Activated CD4-positive, alpha-beta T cell treated with anti-CD3 and anti-CD28 coated beads, Interleukin-2, amount 10 ng/mL, durations not matched to agents 24 days and 14 days (primary cell): ENCODE data around the gene SEMA3F. TPM values are rescaled to one million over a fixed set of nuclear protein-coding genes. Genes with fewer than 3 reads are reported as not detected.
A peak's percentile ranks its signal among the peaks of the same experiment; 100 is the strongest.
"Not testable (repeated sequence)": the region's sequence is repeated elsewhere in the genome, so short reads cannot be mapped to it uniquely, and the experiment has no call there.

Source experiments
- DNase-seq: peaks from one replicate; pipeline ENCODE4 v3.0.0; 2022
- H3K27ac Mint-ChIP-seq: one replicate; pipeline ENCODE4 v1.8.0; 2022; ENCODE audit warnings: mild to moderate bottlenecking, mixed read lengths
- H3K27me3 Mint-ChIP-seq: one replicate; pipeline ENCODE4 v1.8.0; 2022; ENCODE audit warnings: mixed read lengths
- H3K36me3 Mint-ChIP-seq: one replicate; pipeline ENCODE4 v1.8.0; 2022; ENCODE audit warnings: low read depth, mild to moderate bottlenecking, mixed read lengths
- H3K4me1 Mint-ChIP-seq: one replicate; pipeline ENCODE4 v1.8.0; 2021; ENCODE audit warnings: mixed read lengths
- H3K4me3 Mint-ChIP-seq: one replicate; pipeline ENCODE4 v1.8.0; 2022; ENCODE audit warnings: mild to moderate bottlenecking, moderate library complexity, mixed read lengths
- H3K9me3 Mint-ChIP-seq: one replicate; pipeline ENCODE4 v1.8.0; 2021; ENCODE audit warnings: mixed read lengths
- intact Hi-C: fragments of 100-400 bp; cut with micrococcal nuclease; formaldehyde crosslinking; loops from one replicate; pipeline ENCODE4 v1.15.1; 2023
- total RNA-seq: library from RNA; stranded (reverse); gene quantifications from 2 replicates; pipeline ENCODE4 v1.2.3, GENCODE V29; 2022

SEMA3F gene
- total RNA-seq, 1 donor from 2014 or later, result 0.14 TPM

GRCh38 chr3:50205413-50206276 is 50.5 kb downstream of the SEMA3F start:
- H3K27me3 Mint-ChIP-seq, result peaks cover 42% of the 10 kb centered on the region
- DNase-seq, result peak; percentile 77
- no peak overlapping the region for H3K4me3 Mint-ChIP-seq
- H3K9me3 Mint-ChIP-seq, result no peaks in the 10 kb centered on the region
- no peaks in the 10 kb centered on the region for H3K36me3 Mint-ChIP-seq
- intact Hi-C loops, result no loop called here
- H3K27ac Mint-ChIP-seq, result no peak overlapping the region
- H3K4me1 Mint-ChIP-seq, result no peaks in the 10 kb centered on the region

GRCh38 chr3:50207359-50208042 is 52.4 kb downstream of the SEMA3F start:
- Mint-ChIP-seq H3K9me3 (no peaks in the 10 kb centered on the region), H3K27me3 (peaks cover 40% of the 10 kb centered on the region), H3K4me1 (peaks cover 4% of the 10 kb centered on the region), H3K4me3 (no peak overlapping the region), H3K27ac (no peak overlapping the region), H3K36me3 (no peaks in the 10 kb centered on the region)
- intact Hi-C loops, result no loop called here
- no peak for DNase-seq

- peaks cover 4% of the 10 kb centered on the region for H3K4me1 Mint-ChIP-seq
- no peaks in the 10 kb centered on the region for H3K36me3 Mint-ChIP-seq
- peaks cover 30% of the 10 kb centered on the region for H3K27me3 Mint-ChIP-seq
- DNase-seq, result no peak
- H3K27ac Mint-ChIP-seq, result no peak overlapping the region
- no peak overlapping the region for H3K4me3 Mint-ChIP-seq
- H3K9me3 Mint-ChIP-seq, result no peaks in the 10 kb centered on the region
- intact Hi-C loops, result no loop called here
These were observed 53.7 kb downstream of the SEMA3F start for GRCh38 chr3:50208677-50209344.

- Mint-ChIP-seq H3K4me1 (peaks cover 4% of the 10 kb centered on the region), H3K9me3 (no peaks in the 10 kb centered on the region), H3K36me3 (no peaks in the 10 kb centered on the region), H3K27me3 (peaks cover 21% of the 10 kb centered on the region), H3K4me3 (no peak overlapping the region), H3K27ac (no peak overlapping the region)
- no peak for DNase-seq
- intact Hi-C loops, result no loop called here
These were observed 55.0 kb downstream of the SEMA3F start for GRCh38 chr3:50210176-50210509.

- no peaks in the 10 kb centered on the region for H3K9me3 Mint-ChIP-seq
- H3K27ac Mint-ChIP-seq, result no peak overlapping the region
- H3K27me3 Mint-ChIP-seq, result peaks cover 19% of the 10 kb centered on the region
- intact Hi-C loops, result no loop called here
- H3K4me3 Mint-ChIP-seq, result no peak overlapping the region
- H3K36me3 Mint-ChIP-seq, result no peaks in the 10 kb centered on the region
- peaks cover 4% of the 10 kb centered on the region for H3K4me1 Mint-ChIP-seq
- DNase-seq, result no peak
These were observed 55.6 kb downstream of the SEMA3F start for GRCh38 chr3:50210510-50211367.

- H3K9me3 Mint-ChIP-seq, H3K36me3 Mint-ChIP-seq, H3K27ac Mint-ChIP-seq, H3K4me3 Mint-ChIP-seq, intact Hi-C loops, H3K4me1 Mint-ChIP-seq, DNase-seq: not testable (repeated sequence)
- peaks cover 16% of the 10 kb centered on the region for H3K27me3 Mint-ChIP-seq
These were observed 56.2 kb downstream of the SEMA3F start for GRCh38 chr3:50211368-50211717.

GRCh38 chr3:50211930-50212329 is 56.8 kb downstream of the SEMA3F start:
- no peaks in the 10 kb centered on the region for H3K36me3 Mint-ChIP-seq
- H3K4me3 Mint-ChIP-seq, result no peak overlapping the region
- DNase-seq, result no peak
- peaks cover 10% of the 10 kb centered on the region for H3K27me3 Mint-ChIP-seq
- no peak overlapping the region for H3K27ac Mint-ChIP-seq
- H3K9me3 Mint-ChIP-seq, result no peaks in the 10 kb centered on the region
- intact Hi-C loops, result no loop called here
- H3K4me1 Mint-ChIP-seq, result peaks cover 4% of the 10 kb centered on the region

GRCh38 chr3:50212502-50212901 is 57.4 kb downstream of the SEMA3F start:
- Mint-ChIP-seq H3K4me1 (peaks cover 4% of the 10 kb centered on the region), H3K27me3 (peaks cover 8% of the 10 kb centered on the region), H3K9me3 (no peaks in the 10 kb centered on the region), H3K27ac (no peak overlapping the region), H3K4me3 (no peak overlapping the region), H3K36me3 (no peaks in the 10 kb centered on the region)
- no peak for DNase-seq
- intact Hi-C loops, result no loop called here

- H3K27me3 Mint-ChIP-seq, result peaks cover 5% of the 10 kb centered on the region
- H3K9me3 Mint-ChIP-seq, result no peaks in the 10 kb centered on the region
- no peak for DNase-seq
- intact Hi-C loops, result no loop called here
- peaks cover 4% of the 10 kb centered on the region for H3K4me1 Mint-ChIP-seq
- H3K36me3 Mint-ChIP-seq, result no peaks in the 10 kb centered on the region
- no peak overlapping the region for H3K27ac Mint-ChIP-seq
- no peak overlapping the region for H3K4me3 Mint-ChIP-seq
These were observed 57.8 kb downstream of the SEMA3F start for GRCh38 chr3:50212971-50213370.

- H3K36me3 Mint-ChIP-seq, result no peaks in the 10 kb centered on the region
- no peak overlapping the region for H3K27ac Mint-ChIP-seq
- peaks cover 5% of the 10 kb centered on the region for H3K27me3 Mint-ChIP-seq
- H3K9me3 Mint-ChIP-seq, result no peaks in the 10 kb centered on the region
- no peak for DNase-seq
- no peak overlapping the region for H3K4me3 Mint-ChIP-seq
- intact Hi-C loops, result no loop called here
- peaks cover 4% of the 10 kb centered on the region for H3K4me1 Mint-ChIP-seq
These were observed 58.2 kb downstream of the SEMA3F start for GRCh38 chr3:50213373-50213772.

- H3K4me3 Mint-ChIP-seq, result no peak overlapping the region
- no peaks in the 10 kb centered on the region for H3K27me3 Mint-ChIP-seq
- no peak overlapping the region for H3K27ac Mint-ChIP-seq
- peaks cover 4% of the 10 kb centered on the region for H3K4me1 Mint-ChIP-seq
- no peaks in the 10 kb centered on the region for H3K9me3 Mint-ChIP-seq
- intact Hi-C loops, result no loop called here
- no peaks in the 10 kb centered on the region for H3K36me3 Mint-ChIP-seq
- DNase-seq, result no peak
These were observed 59.7 kb downstream of the SEMA3F start for GRCh38 chr3:50214824-50215223.

- no peaks in the 10 kb centered on the region for H3K9me3 Mint-ChIP-seq
- no peak overlapping the region for H3K27ac Mint-ChIP-seq
These were observed 60.4 kb downstream of the SEMA3F start for GRCh38 chr3:50215529-50215928.

GRCh38 chr3:50217681-50218080 is 62.6 kb downstream of the SEMA3F start:
- Mint-ChIP-seq H3K4me3 (no peak overlapping the region), H3K9me3 (no peaks in the 10 kb centered on the region), H3K4me1 (no peaks in the 10 kb centered on the region), H3K27me3 (no peaks in the 10 kb centered on the region), H3K36me3 (no peaks in the 10 kb centered on the region), H3K27ac (no peak overlapping the region)
- no peak for DNase-seq
- intact Hi-C loops, result no loop called here

More at GRCh38 chr3:50215529-50215928, 60.4 kb downstream of the SEMA3F start:
- Mint-ChIP-seq H3K4me3 (no peak overlapping the region), H3K4me1 (peaks cover 4% of the 10 kb centered on the region), H3K27me3 (no peaks in the 10 kb centered on the region), H3K36me3 (no peaks in the 10 kb centered on the region)
- no peak for DNase-seq
- intact Hi-C loops, result no loop called here
